Hepatocyte (in vitro differentiated cells): Measurements from ENCODE around the gene PHLDA3. TPM values are rescaled to one million over a fixed set of nuclear protein-coding genes. Genes with fewer than 3 reads are reported as not detected.

Source experiments
- DNase-seq: peaks from one replicate; pipeline ENCODE4 v3.0.0-alpha.2; 2016; ENCODE audit warnings: low spot score
- H2AFZ ChIP-seq: fragments of 200-600 bp; sonication (generic); 2 replicates; pipeline ENCODE4 v1.6.0; 2016; ENCODE audit warnings: antibody characterized with exemption, mild to moderate bottlenecking
- H3K27ac ChIP-seq: fragments of 200-600 bp; sonication (generic); 2 replicates; pipeline ENCODE4 v1.5.1; 2016; ENCODE audit warnings: mild to moderate bottlenecking
- H3K27me3 ChIP-seq: fragments of 200-600 bp; sonication (generic); 2 replicates; pipeline ENCODE4 v1.6.1; 2016
- H3K36me3 ChIP-seq: fragments of 200-600 bp; sonication (generic); replicated peaks from 2 replicates; pipeline ENCODE4 v1.5.1; 2016; ENCODE audit warnings: low read depth; ENCODE audit not compliant: insufficient read depth
- H3K4me1 ChIP-seq: fragments of 200-600 bp; sonication (generic); 2 replicates; pipeline ENCODE4 v1.5.1; 2016; ENCODE audit warnings: mild to moderate bottlenecking, moderate library complexity; ENCODE audit not compliant: insufficient read depth
- H3K4me2 ChIP-seq: fragments of 200-600 bp; sonication (generic); 2 replicates; pipeline ENCODE4 v1.6.0; 2016
- H3K4me3 ChIP-seq: fragments of 200-600 bp; sonication (generic); 2 replicates; pipeline ENCODE4 v1.5.1; 2016; ENCODE audit warnings: mild to moderate bottlenecking
- H3K79me2 ChIP-seq: fragments of 200-600 bp; sonication (generic); 2 replicates; pipeline ENCODE4 v1.6.0; 2017; ENCODE audit warnings: mild to moderate bottlenecking
- H3K9me2 ChIP-seq: fragments of 200-600 bp; sonication (generic); replicated peaks from 2 replicates; pipeline ENCODE4 v1.6.0; 2017; ENCODE audit warnings: mild to moderate bottlenecking; ENCODE audit not compliant: insufficient read depth
- H3K9me3 ChIP-seq: fragments of 200-600 bp; sonication (generic); 2 replicates; pipeline ENCODE4 v1.5.1; 2016; ENCODE audit warnings: low read depth, mild to moderate bottlenecking
- H4K20me1 ChIP-seq: fragments of 200-600 bp; sonication (generic); 2 replicates; pipeline ENCODE4 v1.6.0; 2016; ENCODE audit warnings: mild to moderate bottlenecking; ENCODE audit not compliant: insufficient read depth, poor library complexity, severe bottlenecking
- CTCF ChIP-seq: fragments of 200-600 bp; sonication (generic); IDR thresholded peaks from 2 replicates; pipeline ENCODE4 v1.5.1; 2016; ENCODE audit warnings: antibody characterized with exemption, mild to moderate bottlenecking; ENCODE audit not compliant: poor library complexity
- EZH2 ChIP-seq: fragments of 200-600 bp; sonication (generic); IDR thresholded peaks from 2 replicates; pipeline ENCODE4 v1.6.1; 2016; ENCODE audit warnings: antibody characterized with exemption, mild to moderate bottlenecking, borderline replicate concordance
- EZH2phosphoT487 ChIP-seq: fragments of 200-600 bp; sonication (generic); IDR thresholded peaks from one replicate; pipeline ENCODE4 v1.6.1; 2018; ENCODE audit warnings: antibody characterized with exemption, mild to moderate bottlenecking, low read depth, moderate library complexity; ENCODE audit not compliant: unreplicated experiment, severe bottlenecking
- WGBS: methylation state at CpG from one replicate; pipeline ENCODE4 v1.1.6; 2016; ENCODE audit warnings: low lambda C conversion rate; ENCODE audit errors: missing lambda C conversion rate; 5-methylcytosine and 5-hydroxymethylcytosine counted together
- polyA plus RNA-seq: library from polyadenylated mRNA; unstranded; fragments of >200 nt; fragmentation: Nextera tagmentation; extraction: Ambion mirVana; gene quantifications from 2 replicates; pipeline ENCODE4 v1.2.1, GENCODE V29; 2016
- total RNA-seq: library from RNA; depleted of rRNA; stranded (reverse); fragments of >200 nt; gene quantifications from 2 replicates; pipeline ENCODE4 v1.2.3, GENCODE V29; 2014

Gene PHLDA3
- total and polyA plus RNA-seq, 2 experiments from 2014 or later: 30.2 to 62.9 TPM

GRCh38 chr1:201489643-201490261, 20.8 kb upstream of the PHLDA3 start:
- no peak for DNase-seq
- no peaks in the 10 kb centered on the region for H4K20me1 ChIP-seq
- no peaks in the 10 kb centered on the region for H3K36me3 ChIP-seq
- no peaks in the 10 kb centered on the region for H3K9me2 ChIP-seq
- H3K4me1 ChIP-seq: peaks cover 12% of the 10 kb centered on the region
- WGBS: 94% methylated on average over 6 of the region's 6 CpGs
- no peaks in the 10 kb centered on the region for H3K27me3 ChIP-seq
- H3K79me2 ChIP-seq: no peaks in the 10 kb centered on the region
- H3K4me3 ChIP-seq: no peak overlapping the region
- H3K9me3 ChIP-seq: no peaks in the 10 kb centered on the region
- H2AFZ ChIP-seq: no peak overlapping the region
- H3K27ac ChIP-seq: no peak overlapping the region
- no peak overlapping the region for H3K4me2 ChIP-seq
- TF ChIP-seq EZH2phosphoT487 (no peak), EZH2 (no peak), CTCF (no peak)

DNA sequence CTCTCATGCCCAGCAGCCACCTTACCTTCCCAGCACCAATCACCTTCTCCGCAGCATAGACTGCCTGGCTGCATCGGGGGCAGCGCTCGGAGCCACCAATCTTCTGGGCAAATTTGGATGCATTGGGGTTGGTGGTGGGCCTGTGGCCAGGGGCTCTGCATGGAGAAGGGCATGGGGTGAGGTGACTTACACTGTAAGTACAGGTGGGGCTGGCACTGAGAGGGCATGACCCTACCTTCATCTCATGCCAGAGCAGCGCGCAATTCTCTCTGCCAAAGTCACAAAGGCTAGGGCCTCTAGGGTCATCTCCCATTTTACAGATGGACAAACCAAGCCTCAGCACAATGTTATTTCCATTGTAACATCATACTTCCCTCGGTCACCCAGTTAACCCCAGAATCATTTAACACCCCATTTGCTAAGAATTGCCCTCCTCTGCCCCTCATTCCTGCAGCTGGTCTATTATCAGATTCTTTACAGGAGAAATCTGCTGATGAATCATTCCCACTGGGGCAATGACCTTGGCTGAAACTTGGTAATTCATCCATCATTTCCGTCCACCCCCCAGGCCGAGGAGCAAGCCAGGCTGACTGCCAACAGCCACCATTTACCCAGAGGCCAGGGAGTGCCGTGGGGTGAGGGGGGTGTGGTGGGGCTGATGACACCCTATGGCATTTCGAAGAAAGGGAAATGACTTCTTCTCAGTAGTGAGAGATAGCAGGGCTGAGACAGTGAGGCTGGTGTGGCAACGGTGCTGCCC, 20.0 kb upstream of the PHLDA3 start:
- no peaks in the 10 kb centered on the region for H3K36me3 ChIP-seq
- H3K4me1 ChIP-seq: peaks cover 6% of the 10 kb centered on the region
- TF ChIP-seq CTCF (no peak), EZH2 (no peak), EZH2phosphoT487 (no peak)
- no peak overlapping the region for H3K4me2 ChIP-seq
- 89% methylated on average over 12 of the region's 12 CpGs for WGBS
- no peak overlapping the region for H3K4me3 ChIP-seq
- no peak overlapping the region for H2AFZ ChIP-seq
- no peaks in the 10 kb centered on the region for H4K20me1 ChIP-seq
- DNase-seq: peak; percentile 29
- no peak overlapping the region for H3K27ac ChIP-seq
- no peaks in the 10 kb centered on the region for H3K9me2 ChIP-seq
- H3K9me3 ChIP-seq: no peaks in the 10 kb centered on the region
- H3K27me3 ChIP-seq: no peaks in the 10 kb centered on the region
- no peaks in the 10 kb centered on the region for H3K79me2 ChIP-seq

DNA sequence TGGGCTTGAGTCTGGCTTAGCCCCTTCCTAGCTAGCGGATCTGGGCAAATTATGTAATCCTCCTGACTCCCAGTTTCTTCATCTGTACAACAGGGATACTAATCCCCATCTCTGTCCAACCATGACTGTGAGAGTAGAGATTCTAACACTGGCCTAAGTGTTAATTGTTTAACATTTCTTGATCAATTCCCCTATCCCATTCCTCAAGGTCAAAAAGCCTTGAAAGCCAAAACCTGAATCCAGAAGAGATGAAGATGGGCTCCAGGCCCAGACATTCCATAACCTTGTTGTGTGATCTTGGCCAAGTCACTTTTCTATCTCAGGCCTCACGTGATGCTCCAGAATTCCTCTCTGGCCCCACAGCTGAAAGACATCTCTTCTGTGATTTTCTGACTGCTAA, 18.8 kb upstream of the PHLDA3 start:
- TF ChIP-seq EZH2: no peak
- no peak for TF ChIP-seq EZH2phosphoT487
- TF ChIP-seq CTCF: no peak
- Histone ChIP-seq H3K27me3 (no peaks in the 10 kb centered on the region), H3K36me3 (no peaks in the 10 kb centered on the region), H3K4me3 (no peak overlapping the region), H3K79me2 (no peaks in the 10 kb centered on the region), H3K9me3 (no peaks in the 10 kb centered on the region), H3K4me1 (no peaks in the 10 kb centered on the region), H3K4me2 (no peak overlapping the region), H3K9me2 (no peaks in the 10 kb centered on the region), H2AFZ (no peak overlapping the region), H3K27ac (no peak overlapping the region), H4K20me1 (no peaks in the 10 kb centered on the region)
- 88% methylated on average over 2 of the region's 2 CpGs for WGBS
- DNase-seq: no peak
